K562 (cell line): ENCODE measurements around the gene ELP1. TPM values are rescaled to one million over a fixed set of nuclear protein-coding genes. Genes with fewer than 3 reads are reported as not detected.
A peak's percentile ranks its signal among the peaks of the same experiment; 100 is the strongest.

Source experiments
- ARHGAP35 ChIP-seq: fragments of 450-650 bp; IDR thresholded peaks from 2 replicates; pipeline ENCODE4 v1.6.1; 2018; ENCODE audit not compliant: partially characterized antibody
- ATF1 ChIP-seq, 2 experiments: fragments of 450-650 bp in 1 of 2; IDR thresholded peaks; 2 replicates each; pipeline ENCODE4 v1.6.1; 2016; ENCODE audit warnings: missing compliant biosample characterization in 1 of 2, missing genetic modification characterization in 1 of 2
- CHCHD3 ChIP-seq: fragments of 250-450 bp; sonication (Bioruptor Pico); IDR thresholded peaks from 2 replicates; pipeline ENCODE4 v2.1.2; 2022; ENCODE audit warnings: mild to moderate bottlenecking
- FOSL1 ChIP-seq: fragments of 200-800 bp; sonication (Bioruptor generic); conservative IDR thresholded peaks from 2 replicates; pipeline ENCODE4 v1.6.1; 2016; ENCODE audit warnings: missing genetic modification characterization, missing compliant biosample characterization
- HNRNPH1 ChIP-seq: fragments of 200-400 bp; formaldehyde crosslinking; optimal IDR thresholded peaks from 2 replicates; pipeline ENCODE3; 2017; ENCODE audit warnings: low read depth, mild to moderate bottlenecking, low read length, moderate library complexity
- MCM2 ChIP-seq: fragments of 450-650 bp; IDR thresholded peaks from 2 replicates; pipeline ENCODE4 v1.6.1; 2017; ENCODE audit warnings: low read depth, mild to moderate bottlenecking
- MECOM ChIP-seq: fragments of 250-450 bp; sonication (Bioruptor Pico); IDR thresholded peaks from 2 replicates; pipeline ENCODE4 v1.8.0; 2022; ENCODE audit warnings: inconsistent platforms
- NUFIP1 ChIP-seq: fragments of 450-650 bp; IDR thresholded peaks from 2 replicates; pipeline ENCODE4 v1.6.1; 2018; ENCODE audit not compliant: partially characterized antibody
- POLR2H ChIP-seq: IDR thresholded peaks from 2 replicates; pipeline ENCODE4 v1.6.1; 2016; ENCODE audit warnings: missing genetic modification characterization, low read depth, mild to moderate bottlenecking, control low read depth, missing compliant biosample characterization, moderate library complexity
- POU5F1 ChIP-seq: fragments of 150-350 bp; IDR thresholded peaks from 2 replicates; pipeline ENCODE4 v1.6.1; 2014; ENCODE audit warnings: borderline replicate concordance, low read length, low read depth, mild to moderate bottlenecking; ENCODE audit not compliant: partially characterized antibody
- RBM25 ChIP-seq: fragments of 200-400 bp; formaldehyde crosslinking; IDR thresholded peaks from 2 replicates; pipeline ENCODE4 v1.6.1; 2018; ENCODE audit warnings: low read length, low read depth, moderate library complexity; ENCODE audit not compliant: severe bottlenecking
- RBM39 ChIP-seq: fragments of 200-400 bp; formaldehyde crosslinking; optimal IDR thresholded peaks from 2 replicates; pipeline ENCODE3; 2018; ENCODE audit warnings: low read depth, low read length
- TFAM ChIP-seq: fragments of 250-450 bp; sonication (Bioruptor Pico); conservative IDR thresholded peaks from 2 replicates; pipeline ENCODE4 v1.5.0; 2021; ENCODE audit warnings: mild to moderate bottlenecking, moderate library complexity
- ZNF134 ChIP-seq: fragments of 250-450 bp; sonication (Bioruptor Pico); conservative IDR thresholded peaks from 2 replicates; pipeline ENCODE4 v1.4.0; 2020
- ZNF143 ChIP-seq: sonication (generic); formaldehyde crosslinking; IDR thresholded peaks from 2 replicates; pipeline ENCODE4 v1.9.0; 2022; ENCODE audit warnings: mild to moderate bottlenecking, missing genetic modification reagents
- ZNF24 ChIP-seq: fragments of 450-650 bp; IDR thresholded peaks from 2 replicates; pipeline ENCODE4 v1.6.1; 2016
- ZNF311 ChIP-seq: fragments of 250-450 bp; sonication (Bioruptor Pico); IDR thresholded peaks from 2 replicates; pipeline ENCODE4 v1.4.0; 2020; ENCODE audit warnings: mild to moderate bottlenecking, moderate library complexity
- ZNF347 ChIP-seq: fragments of 450-650 bp; formaldehyde crosslinking; IDR thresholded peaks from 2 replicates; pipeline ENCODE4 v1.4.0; 2020; ENCODE audit warnings: low read depth, mild to moderate bottlenecking, moderate library complexity
- ZNF717 ChIP-seq: fragments of 250-450 bp; sonication (Bioruptor Pico); IDR thresholded peaks from 2 replicates; pipeline ENCODE4 v1.5.0; 2021
- polyA plus RNA-seq, 8 experiments: library from polyadenylated mRNA; depleted of rRNA in 4 of 8; stranded (reverse) in 5 of 8; unstranded in 3 of 8; fragments of >200 nt; fragmentation: Nextera tagmentation in 2 of 8; fragmentation: Illumina TruSeq in 1 of 8; extraction: Ambion mirVana in 2 of 8; extraction: Trizol in 1 of 8; gene quantifications; 2 replicates each; pipeline versions ENCODE4 v1.2.1 to v1.2.3, GENCODE V29; 2011 to 2014; ENCODE audit warnings: inconsistent platforms in 1 of 8, missing spikeins in 1 of 8
- total RNA-seq, 7 experiments: library from RNA; depleted of rRNA in 6 of 7; stranded (reverse); fragments of >200 nt in 6 of 7; fragmentation: Illumina TruSeq in 2 of 7; extraction: Trizol in 2 of 7; gene quantifications; 2 replicates each; pipeline versions ENCODE4 v1.2.1 to v1.2.3, GENCODE V29; 2011 to 2021; ENCODE audit warnings: low replicate concordance in 1 of 7
- TF ChIP-seq, protein P1 (sequence below): fragments of 450-650 bp; IDR thresholded peaks from 2 replicates; pipeline ENCODE4 v1.6.1; 2016
- TF ChIP-seq, protein P2 (sequence below): fragments of 250-450 bp; sonication (Bioruptor Pico); IDR thresholded peaks from 2 replicates; pipeline ENCODE4 v1.8.0; 2022; ENCODE audit warnings: inconsistent platforms, mild to moderate bottlenecking, moderate library complexity, borderline replicate concordance
- TF ChIP-seq, protein P3 (sequence below): fragments of 450-650 bp; IDR thresholded peaks from 2 replicates; pipeline ENCODE4 v1.6.1; 2016; ENCODE audit warnings: missing biosample characterization, missing genetic modification characterization
- TF ChIP-seq, protein P4 (sequence below): IDR thresholded peaks from 3 replicates; pipeline ENCODE4 v1.6.1; 2011; ENCODE audit warnings: borderline replicate concordance, mild to moderate bottlenecking; ENCODE audit not compliant: insufficient read length, insufficient read depth
- TF ChIP-seq, protein P5 (sequence below): fragments of 450-650 bp; IDR thresholded peaks from 2 replicates; pipeline ENCODE4 v1.6.1; 2014; ENCODE audit warnings: low read depth, mild to moderate bottlenecking, moderate library complexity, borderline replicate concordance

The ELP1 gene
- total and polyA plus RNA-seq, 9 of the 15 experiments (the other 6 are each of a cell fraction or from before 2014, with no cell fraction given), result 17.0 to 48.6 (median 39.7) TPM

DNA sequence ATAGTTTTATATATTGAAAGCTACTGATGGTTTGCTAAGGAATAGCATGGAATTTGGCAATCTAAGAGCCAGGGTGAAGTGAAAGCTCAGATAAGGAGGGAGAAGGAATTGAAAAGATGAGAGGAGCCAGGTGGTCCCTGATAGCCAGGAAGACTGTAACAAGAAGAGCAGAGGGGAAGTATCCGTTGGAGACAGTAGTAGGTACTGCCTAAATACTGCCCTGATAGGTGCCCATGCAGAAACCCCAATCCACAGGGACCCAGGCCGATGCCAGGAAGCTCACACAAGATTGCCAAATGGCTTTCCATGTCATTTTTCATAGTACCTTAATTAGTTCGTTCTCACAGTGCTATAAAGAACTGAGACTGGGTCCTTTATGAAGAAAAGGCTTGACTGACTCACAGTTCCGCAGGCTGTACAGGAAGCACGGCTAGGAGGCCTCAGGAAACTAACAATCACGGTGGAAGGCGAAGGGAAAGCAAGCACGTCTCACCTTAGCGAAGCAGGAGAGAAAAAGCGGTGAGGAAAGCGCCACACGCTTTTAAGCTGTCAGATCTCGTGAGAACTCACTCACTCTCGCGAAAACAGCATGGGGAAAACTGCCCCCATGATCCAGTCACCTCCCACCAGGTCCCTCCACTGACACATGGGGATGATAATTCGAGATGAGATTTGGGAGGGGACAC, 91.2 kb downstream of the ELP1 start (continued):
- TF ChIP-seq ZNF311 (CRISPR knock-in tag) (no peak), NUFIP1 (no peak), FOSL1 (no peak), MECOM (CRISPR knock-in tag) (no peak), ZNF24 (no peak), RBM25 (peak; percentile 33), POU5F1 (no peak), HNRNPH1 (no peak), ZNF134 (CRISPR knock-in tag) (no peak), POLR2H (tag) (no peak), CHCHD3 (no peak), ARHGAP35 (peak; percentile 15), MCM2 (no peak), ZNF143 (CRISPR knock-in tag) (no peak), TFAM (CRISPR knock-in tag) (no peak), ZNF717 (CRISPR knock-in tag) (no peak), ATF1 (CRISPR knock-in tag; IDR thresholded peaks at IDR 0.05) (no peak), ATF1 (tag; IDR thresholded peaks at IDR 0.05) (no peak), ZNF347 (no peak), RBM39 (no peak)
- TF ChIP-seq, protein P1, sequence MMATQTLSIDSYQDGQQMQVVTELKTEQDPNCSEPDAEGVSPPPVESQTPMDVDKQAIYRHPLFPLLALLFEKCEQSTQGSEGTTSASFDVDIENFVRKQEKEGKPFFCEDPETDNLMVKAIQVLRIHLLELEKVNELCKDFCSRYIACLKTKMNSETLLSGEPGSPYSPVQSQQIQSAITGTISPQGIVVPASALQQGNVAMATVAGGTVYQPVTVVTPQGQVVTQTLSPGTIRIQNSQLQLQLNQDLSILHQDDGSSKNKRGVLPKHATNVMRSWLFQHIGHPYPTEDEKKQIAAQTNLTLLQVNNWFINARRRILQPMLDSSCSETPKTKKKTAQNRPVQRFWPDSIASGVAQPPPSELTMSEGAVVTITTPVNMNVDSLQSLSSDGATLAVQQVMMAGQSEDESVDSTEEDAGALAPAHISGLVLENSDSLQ, result peak; percentile 29; the same call in 1 of the 2 replicates
- TF ChIP-seq, protein P2, sequence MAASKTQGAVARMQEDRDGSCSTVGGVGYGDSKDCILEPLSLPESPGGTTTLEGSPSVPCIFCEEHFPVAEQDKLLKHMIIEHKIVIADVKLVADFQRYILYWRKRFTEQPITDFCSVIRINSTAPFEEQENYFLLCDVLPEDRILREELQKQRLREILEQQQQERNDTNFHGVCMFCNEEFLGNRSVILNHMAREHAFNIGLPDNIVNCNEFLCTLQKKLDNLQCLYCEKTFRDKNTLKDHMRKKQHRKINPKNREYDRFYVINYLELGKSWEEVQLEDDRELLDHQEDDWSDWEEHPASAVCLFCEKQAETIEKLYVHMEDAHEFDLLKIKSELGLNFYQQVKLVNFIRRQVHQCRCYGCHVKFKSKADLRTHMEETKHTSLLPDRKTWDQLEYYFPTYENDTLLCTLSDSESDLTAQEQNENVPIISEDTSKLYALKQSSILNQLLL (CRISPR knock-in tag), result no peak
- TF ChIP-seq, protein P3, sequence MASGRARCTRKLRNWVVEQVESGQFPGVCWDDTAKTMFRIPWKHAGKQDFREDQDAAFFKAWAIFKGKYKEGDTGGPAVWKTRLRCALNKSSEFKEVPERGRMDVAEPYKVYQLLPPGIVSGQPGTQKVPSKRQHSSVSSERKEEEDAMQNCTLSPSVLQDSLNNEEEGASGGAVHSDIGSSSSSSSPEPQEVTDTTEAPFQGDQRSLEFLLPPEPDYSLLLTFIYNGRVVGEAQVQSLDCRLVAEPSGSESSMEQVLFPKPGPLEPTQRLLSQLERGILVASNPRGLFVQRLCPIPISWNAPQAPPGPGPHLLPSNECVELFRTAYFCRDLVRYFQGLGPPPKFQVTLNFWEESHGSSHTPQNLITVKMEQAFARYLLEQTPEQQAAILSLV (tag), result no peak
- TF ChIP-seq, protein P4, sequence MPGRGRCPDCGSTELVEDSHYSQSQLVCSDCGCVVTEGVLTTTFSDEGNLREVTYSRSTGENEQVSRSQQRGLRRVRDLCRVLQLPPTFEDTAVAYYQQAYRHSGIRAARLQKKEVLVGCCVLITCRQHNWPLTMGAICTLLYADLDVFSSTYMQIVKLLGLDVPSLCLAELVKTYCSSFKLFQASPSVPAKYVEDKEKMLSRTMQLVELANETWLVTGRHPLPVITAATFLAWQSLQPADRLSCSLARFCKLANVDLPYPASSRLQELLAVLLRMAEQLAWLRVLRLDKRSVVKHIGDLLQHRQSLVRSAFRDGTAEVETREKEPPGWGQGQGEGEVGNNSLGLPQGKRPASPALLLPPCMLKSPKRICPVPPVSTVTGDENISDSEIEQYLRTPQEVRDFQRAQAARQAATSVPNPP, result no peak
- TF ChIP-seq, protein P5, sequence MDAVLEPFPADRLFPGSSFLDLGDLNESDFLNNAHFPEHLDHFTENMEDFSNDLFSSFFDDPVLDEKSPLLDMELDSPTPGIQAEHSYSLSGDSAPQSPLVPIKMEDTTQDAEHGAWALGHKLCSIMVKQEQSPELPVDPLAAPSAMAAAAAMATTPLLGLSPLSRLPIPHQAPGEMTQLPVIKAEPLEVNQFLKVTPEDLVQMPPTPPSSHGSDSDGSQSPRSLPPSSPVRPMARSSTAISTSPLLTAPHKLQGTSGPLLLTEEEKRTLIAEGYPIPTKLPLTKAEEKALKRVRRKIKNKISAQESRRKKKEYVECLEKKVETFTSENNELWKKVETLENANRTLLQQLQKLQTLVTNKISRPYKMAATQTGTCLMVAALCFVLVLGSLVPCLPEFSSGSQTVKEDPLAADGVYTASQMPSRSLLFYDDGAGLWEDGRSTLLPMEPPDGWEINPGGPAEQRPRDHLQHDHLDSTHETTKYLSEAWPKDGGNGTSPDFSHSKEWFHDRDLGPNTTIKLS, result peak; percentile 52; the same call in 1 of the 2 replicates
